CD14-positive monocyte (primary cell): Measurements from ENCODE around the gene SLC4A7. TPM values are rescaled to one million over a fixed set of nuclear protein-coding genes. Genes with fewer than 3 reads are reported as not detected.

Experiments
- DNase-seq, 3 donors: peaks; one replicate each; pipeline ENCODE4 v3.0.0-alpha.2; 2011 to 2022
- H2AFZ ChIP-seq: 2 replicates; pipeline ENCODE4 v1.6.0; 2012; ENCODE audit warnings: mild to moderate bottlenecking, low read depth, low read length, inconsistent platforms; ENCODE audit not compliant: insufficient read depth, poor library complexity, severe bottlenecking
- H3K27ac ChIP-seq, 2 donors: 1 replicate in 1 of 2; 2 replicates in 1 of 2; pipeline ENCODE4 v1.5.1; 2012 to 2013; ENCODE audit warnings: low read length in 2 of 2, control low read depth in 1 of 2, inconsistent platforms in 1 of 2, low read depth in 1 of 2, mild to moderate bottlenecking in 1 of 2
- H3K27me3 ChIP-seq, 2 donors: one replicate each; pipeline versions ENCODE4 v1.6.0 to v1.6.1; 2011 to 2013; ENCODE audit warnings: low read length in 2 of 2; ENCODE audit not compliant: control insufficient read depth in 2 of 2, insufficient read depth in 2 of 2
- H3K36me3 ChIP-seq, 2 donors: replicated peaks in 1 of 2; 1 replicate in 1 of 2; 2 replicates in 1 of 2; pipeline versions ENCODE4 v1.5.1 to v1.6.1; 2012 to 2013; ENCODE audit warnings: low read length in 2 of 2, control low read depth in 1 of 2, inconsistent platforms in 1 of 2, mild to moderate bottlenecking in 1 of 2; ENCODE audit not compliant: insufficient read depth in 2 of 2, control insufficient read depth in 1 of 2
- H3K4me1 ChIP-seq, 2 donors: 1 replicate in 1 of 2; 2 replicates in 1 of 2; pipeline versions ENCODE4 v1.5.1 to v1.6.1; 2012 to 2013; ENCODE audit warnings: low read length in 2 of 2, control low read depth in 1 of 2, inconsistent platforms in 1 of 2, mild to moderate bottlenecking in 1 of 2, moderate library complexity in 1 of 2; ENCODE audit not compliant: insufficient read depth in 2 of 2, control insufficient read depth in 1 of 2
- H3K4me2 ChIP-seq: replicated peaks from 2 replicates; pipeline ENCODE3; 2012; ENCODE audit warnings: low read length, moderate library complexity, mild to moderate bottlenecking; ENCODE audit not compliant: poor library complexity, severe bottlenecking; ENCODE audit errors: extremely low read depth
- H3K4me3 ChIP-seq, 3 experiments: fragments of 200-600 bp in 1 of 3; sonication (generic) in 1 of 3; replicated peaks in 1 of 3; 1 replicate in 2 of 3; 2 replicates in 1 of 3; pipeline ENCODE4 v1.5.1; 2011 to 2013; ENCODE audit warnings: low read length in 3 of 3, mild to moderate bottlenecking in 3 of 3, control low read depth in 2 of 3, low read depth in 2 of 3, inconsistent platforms in 1 of 3, moderate library complexity in 1 of 3
- H3K79me2 ChIP-seq: 2 replicates; pipeline ENCODE4 v1.6.0; 2012; ENCODE audit warnings: mild to moderate bottlenecking, control low read depth, inconsistent platforms, low read length, moderate library complexity; ENCODE audit not compliant: insufficient read depth
- H3K9ac ChIP-seq: 2 replicates; pipeline ENCODE4 v1.6.0; 2017; ENCODE audit warnings: low read length, mild to moderate bottlenecking; ENCODE audit not compliant: insufficient read depth, poor library complexity, severe bottlenecking
- H3K9me3 ChIP-seq, 2 donors: replicated peaks in 1 of 2; 1 replicate in 1 of 2; 2 replicates in 1 of 2; pipeline versions ENCODE4 v1.5.1 to v1.6.1; 2012 to 2013; ENCODE audit warnings: low read length in 2 of 2, control low read depth in 1 of 2; ENCODE audit not compliant: control insufficient read depth in 1 of 2, insufficient read depth in 1 of 2
- H4K20me1 ChIP-seq: 2 replicates; pipeline ENCODE4 v1.6.0; 2012; ENCODE audit warnings: mild to moderate bottlenecking, low read length, control low read depth, moderate library complexity; ENCODE audit not compliant: insufficient read depth
- H3K27ac Mint-ChIP-seq, 7 donors: one replicate each; pipeline ENCODE4 v1.8.0; 2020; ENCODE audit warnings: mild to moderate bottlenecking in 7 of 7, mixed read lengths in 7 of 7, moderate library complexity in 6 of 7, inconsistent platforms in 2 of 7
- H3K27me3 Mint-ChIP-seq, 3 donors: one replicate each; pipeline ENCODE4 v1.8.0; 2021 to 2022; ENCODE audit warnings: low read depth in 3 of 3, mild to moderate bottlenecking in 3 of 3, mixed read lengths in 3 of 3, moderate library complexity in 3 of 3, inconsistent platforms in 1 of 3
- H3K36me3 Mint-ChIP-seq, 2 donors: one replicate each; pipeline ENCODE4 v1.8.0; 2020; ENCODE audit warnings: mixed read lengths in 2 of 2, inconsistent platforms in 1 of 2, mild to moderate bottlenecking in 1 of 2
- H3K4me1 Mint-ChIP-seq: one replicate; pipeline ENCODE4 v1.8.0; 2020; ENCODE audit warnings: mild to moderate bottlenecking, mixed read lengths
- H3K4me3 Mint-ChIP-seq, 2 donors: one replicate each; pipeline ENCODE4 v1.8.0; 2020; ENCODE audit warnings: mild to moderate bottlenecking in 2 of 2, mixed read lengths in 2 of 2, moderate library complexity in 1 of 2
- H3K9me3 Mint-ChIP-seq, 7 donors: one replicate each; pipeline ENCODE4 v1.8.0; 2020 to 2022; ENCODE audit warnings: mixed read lengths in 7 of 7, mild to moderate bottlenecking in 6 of 7, moderate library complexity in 6 of 7, inconsistent platforms in 2 of 7
- WGBS: methylation state at CpG from one replicate; pipeline ENCODE4 v1.1.5; 2013; ENCODE audit warnings: missing lambda C conversion rate; ENCODE audit not compliant: insufficient coverage; 5-methylcytosine and 5-hydroxymethylcytosine counted together
- intact Hi-C, 2 donors: fragments of 100-400 bp; cut with micrococcal nuclease; formaldehyde crosslinking; loops; one replicate each; pipeline versions ENCODE4 v1.15.0 to v1.15.1; 2023
- polyA plus RNA-seq, 3 donors: library from polyadenylated mRNA; depleted of rRNA in 1 of 3; unstranded in 2 of 3; stranded (reverse) in 1 of 3; fragments of 300-500 nt in 2 of 3; fragments of >200 nt in 1 of 3; fragmentation: Illumina TruSeq in 2 of 3; gene quantifications; 1 replicate in 2 of 3; 2 replicates in 1 of 3; pipeline ENCODE4 v1.2.3, GENCODE V29; 2012 to 2021
- TF ChIP-seq, protein P1 (sequence below): fragments of 200-600 bp; IDR thresholded peaks from one replicate; pipeline ENCODE4 v1.8.0; 2022; ENCODE audit warnings: antibody characterized with exemption, mild to moderate bottlenecking

The SLC4A7 gene
- polyA plus RNA-seq, 3 donors, result 5.4 to 7.6 (median 5.5) TPM

DNA sequence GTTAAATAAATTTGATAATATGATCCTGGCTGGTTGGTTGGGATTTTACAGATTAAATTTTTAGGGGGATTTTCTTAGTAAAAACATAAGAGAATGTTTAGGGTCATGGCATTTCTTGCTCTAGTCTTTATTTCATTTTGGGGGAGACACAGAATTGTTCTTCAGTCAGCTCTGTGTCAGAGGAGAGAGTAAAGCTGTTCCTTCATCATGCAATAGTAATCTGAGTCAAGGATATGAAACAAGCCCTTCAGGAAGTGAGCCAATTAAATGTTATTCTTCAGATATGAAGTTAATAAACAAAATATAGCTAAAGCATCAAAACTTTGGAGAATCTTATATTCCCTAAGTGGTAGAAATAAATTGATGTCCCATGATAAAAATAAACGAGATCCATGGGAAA lies 22.9 kb upstream of the SLC4A7 start:
- Mint-ChIP-seq H3K27me3 (peaks cover 0 to 1% (median 0%) of the 10 kb centered on the region in 3 donors), H3K9me3 (peaks cover 0 to 9% (median 0%) of the 10 kb centered on the region in 7 donors), H3K36me3 (no peaks in the 10 kb centered on the region), H3K27ac (no peak overlapping the region), H3K4me1 (peaks cover 24% of the 10 kb centered on the region), H3K4me3 (no peak overlapping the region)
- H3K9ac ChIP-seq, result no peak overlapping the region
- intact Hi-C loops, result no loop called here
- H3K27ac ChIP-seq, result no peak overlapping the region
- TF ChIP-seq, protein P1, sequence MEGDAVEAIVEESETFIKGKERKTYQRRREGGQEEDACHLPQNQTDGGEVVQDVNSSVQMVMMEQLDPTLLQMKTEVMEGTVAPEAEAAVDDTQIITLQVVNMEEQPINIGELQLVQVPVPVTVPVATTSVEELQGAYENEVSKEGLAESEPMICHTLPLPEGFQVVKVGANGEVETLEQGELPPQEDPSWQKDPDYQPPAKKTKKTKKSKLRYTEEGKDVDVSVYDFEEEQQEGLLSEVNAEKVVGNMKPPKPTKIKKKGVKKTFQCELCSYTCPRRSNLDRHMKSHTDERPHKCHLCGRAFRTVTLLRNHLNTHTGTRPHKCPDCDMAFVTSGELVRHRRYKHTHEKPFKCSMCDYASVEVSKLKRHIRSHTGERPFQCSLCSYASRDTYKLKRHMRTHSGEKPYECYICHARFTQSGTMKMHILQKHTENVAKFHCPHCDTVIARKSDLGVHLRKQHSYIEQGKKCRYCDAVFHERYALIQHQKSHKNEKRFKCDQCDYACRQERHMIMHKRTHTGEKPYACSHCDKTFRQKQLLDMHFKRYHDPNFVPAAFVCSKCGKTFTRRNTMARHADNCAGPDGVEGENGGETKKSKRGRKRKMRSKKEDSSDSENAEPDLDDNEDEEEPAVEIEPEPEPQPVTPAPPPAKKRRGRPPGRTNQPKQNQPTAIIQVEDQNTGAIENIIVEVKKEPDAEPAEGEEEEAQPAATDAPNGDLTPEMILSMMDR, result no peak
- H4K20me1 ChIP-seq, result no peaks in the 10 kb centered on the region
- no peaks in the 10 kb centered on the region for H3K9me3 ChIP-seq
- DNase-seq, result no peak
- H3K27me3 ChIP-seq, result no peaks in the 10 kb centered on the region
- no peaks in the 10 kb centered on the region for H3K79me2 ChIP-seq
- H2AFZ ChIP-seq, result no peak overlapping the region
- no peak overlapping the region for H3K4me3 ChIP-seq
- H3K36me3 ChIP-seq, result no peaks in the 10 kb centered on the region
- no CpG with 5 or more reads among the region's 1 CpG for WGBS
- no peak overlapping the region for H3K4me2 ChIP-seq
- peaks cover 21 to 26% of the 10 kb centered on the region in 2 donors for H3K4me1 ChIP-seq

DNA sequence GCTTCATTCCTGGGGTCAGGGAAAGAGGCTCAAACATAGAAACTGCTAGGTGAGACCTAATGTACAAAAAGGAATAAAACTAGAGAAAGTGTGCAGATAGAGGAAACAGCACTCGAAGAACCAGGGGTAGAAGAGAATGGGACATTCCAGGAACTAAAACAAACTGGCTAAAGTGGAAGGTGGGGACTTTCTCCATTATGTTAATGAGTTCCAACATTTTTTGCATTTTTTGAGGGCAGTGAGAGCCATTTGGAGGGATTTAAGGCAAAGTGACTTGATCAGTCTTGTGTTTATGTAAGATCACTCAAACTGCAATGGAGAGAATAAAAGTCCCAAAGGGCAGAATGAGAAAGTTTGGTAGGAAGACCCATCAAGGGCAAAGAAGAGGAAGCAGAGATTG lies 20.6 kb upstream of the SLC4A7 start:
- H3K79me2 ChIP-seq, result no peaks in the 10 kb centered on the region
- 82% methylated on average over 1 of the region's 1 CpG for WGBS
- H3K4me3 ChIP-seq, result no peak overlapping the region
- Mint-ChIP-seq H3K4me3 (no peak overlapping the region), H3K4me1 (peaks cover 26% of the 10 kb centered on the region), H3K27me3 (peaks cover 0 to 1% (median 0%) of the 10 kb centered on the region in 3 donors), H3K9me3 (peaks cover 0 to 7% (median 0%) of the 10 kb centered on the region in 7 donors), H3K27ac (no peak overlapping the region), H3K36me3 (no peaks in the 10 kb centered on the region)
- H3K4me1 ChIP-seq, result peaks cover 16 to 26% of the 10 kb centered on the region in 2 donors
- intact Hi-C loops, result no loop called here
- H2AFZ ChIP-seq, result no peak overlapping the region
- H3K4me2 ChIP-seq, result no peak overlapping the region
- no peaks in the 10 kb centered on the region for H3K36me3 ChIP-seq
- H4K20me1 ChIP-seq, result no peaks in the 10 kb centered on the region
- no peak overlapping the region for H3K9ac ChIP-seq
- no peaks in the 10 kb centered on the region for H3K27me3 ChIP-seq
- DNase-seq, result no peak
- TF ChIP-seq, protein P1, result no peak
- H3K27ac ChIP-seq, result no peak overlapping the region
- no peaks in the 10 kb centered on the region for H3K9me3 ChIP-seq
